GM18499 (cell line): ENCODE data around the gene APOA5.

Experiments
- ATAC-seq: cut with Tn5 transposase; IDR thresholded peaks from one replicate; pipeline ENCODE4 v1.9.1; 2021; ENCODE audit warnings: moderate number of reproducible peaks; ENCODE audit not compliant: insufficient read depth, unreplicated experiment

Gene APOA5

GRCh38 chr11:116828632-116829524, 37.2 kb upstream of the APOA5 start:
- no peak for ATAC-seq

GRCh38 chr11:116827461-116827860, 35.8 kb upstream of the APOA5 start:
- no peak for ATAC-seq

GRCh38 chr11:116826751-116827431, 35.2 kb upstream of the APOA5 start:
- ATAC-seq, result no peak

GRCh38 chr11:116825854-116826750, 34.4 kb upstream of the APOA5 start:
- ATAC-seq, result no peak

GRCh38 chr11:116825434-116825833, 33.8 kb upstream of the APOA5 start:
- no peak for ATAC-seq

GRCh38 chr11:116823031-116823843, 31.6 kb upstream of the APOA5 start, which contains the start of gene APOA4:
Gene APOA4 (minus strand): TSS chr11:116823304. CDS start chr11:116823191, 113 bp downstream.
- no peak for ATAC-seq

- ATAC-seq, result no peak
Measured at GRCh38 chr11:116822575-116822974, 30.9 kb upstream of the APOA5 start.

GRCh38 chr11:116821050-116821918, 29.6 kb upstream of the APOA5 start:
- no peak for ATAC-seq

GRCh38 chr11:116819049-116819448, 27.4 kb upstream of the APOA5 start:
- ATAC-seq, result no peak

- no peak for ATAC-seq
Measured at GRCh38 chr11:116814502-116814901, 22.8 kb upstream of the APOA5 start.

- no peak for ATAC-seq
Measured at GRCh38 chr11:116813781-116814471, 22.2 kb upstream of the APOA5 start.

- ATAC-seq, result no peak
Measured at GRCh38 chr11:116813170-116813569, 21.5 kb upstream of the APOA5 start.

- no peak for ATAC-seq
Measured at GRCh38 chr11:116812109-116812508, 20.4 kb upstream of the APOA5 start.

- no peak for ATAC-seq
Measured at GRCh38 chr11:116811194-116811593, 19.5 kb upstream of the APOA5 start.

- no peak for ATAC-seq
Measured at GRCh38 chr11:116808262-116809175, 16.8 kb upstream of the APOA5 start.

GRCh38 chr11:116807601-116808261, 16.1 kb upstream of the APOA5 start:
- ATAC-seq, result no peak

- ATAC-seq, result no peak
Measured at GRCh38 chr11:116804001-116804400, 12.3 kb upstream of the APOA5 start.
